Motor neuron (in vitro differentiated cells): Measurements from ENCODE around the gene AVEN. TPM values are rescaled to one million over a fixed set of nuclear protein-coding genes. Genes with fewer than 3 reads are reported as not detected.

ENCODE experiments used
- ATAC-seq, 8 experiments: fragments of 200-7000 bp; cut with Tn5 transposase; replicated peaks in 6 of 8; 2 replicates each; pipeline ENCODE4 v1.8.0; 2021; ENCODE audit warnings: mild to moderate bottlenecking in 8 of 8, moderate library complexity in 8 of 8
- H3K27ac ChIP-seq, 2 donors: fragments of 250-450 bp; sonication (Bioruptor Pico); 2 replicates each; pipeline ENCODE4 v1.9.0; 2021; ENCODE audit warnings: antibody characterized with exemption in 2 of 2, mild to moderate bottlenecking in 2 of 2, moderate library complexity in 1 of 2
- H3K4me1 ChIP-seq, 2 donors: fragments of 250-450 bp; sonication (Bioruptor Pico); replicated peaks in 1 of 2; 2 replicates each; pipeline ENCODE4 v1.6.1; 2021; ENCODE audit warnings: antibody characterized with exemption in 2 of 2, mild to moderate bottlenecking in 2 of 2, moderate library complexity in 1 of 2
- H3K4me3 ChIP-seq, 5 donors: fragments of 250-450 bp; sonication (Bioruptor Pico); 2 replicates each; pipeline ENCODE4 v1.9.0; 2021; ENCODE audit warnings: antibody characterized with exemption in 5 of 5, mild to moderate bottlenecking in 5 of 5, moderate library complexity in 4 of 5
- WGBS, 10 experiments: fragments of 450-650 bp; shearing (Covaris generic); methylation state at CpG; one replicate each; pipeline ENCODE4 v1.0.0; 2022; 5-methylcytosine and 5-hydroxymethylcytosine counted together
- in situ Hi-C, 9 experiments: fragments of 400-800 bp; cut with MboI; loops; one replicate each; pipeline ENCODE4 v1.15.0; 2021; ENCODE audit warnings: low sequenced_read_pairs in 9 of 9, low pct_unique_long_range_greater_than_20kb in 2 of 9; ENCODE audit not compliant: unreplicated experiment in 9 of 9
- total RNA-seq, 8 experiments: library from RNA; unstranded; fragments of 300-600 nt; gene quantifications; 2 replicates each; pipeline versions ENCODE4 v1.2.3 to v1.2.4, GENCODE V29; 2022

Gene AVEN
- total RNA-seq, 8 experiments from 2014 or later, result 3.0 to 22.3 (median 11.2) TPM

- H3K27ac ChIP-seq, result no peak within 1 kb of the TSS
- H3K4me3 ChIP-seq, result no peak within 1 kb of the TSS
- H3K4me1 ChIP-seq, result peaks cover 0 to 3% of the 10 kb centered on the region in 2 donors
- whole genome bisulfite sequencing, 10 experiments, result 43 to 86% (median 72%) methylated on average over 1 to 6 of the region's 6 CpGs
- peak in 1 of 8 experiments; percentile 52 for ATAC-seq
- in situ Hi-C loops, result loop anchor here in 2 of 9 experiments (25.0 kb wide), 1 partner anchor 231 kb away; no protein-coding TSS in a partner anchor
Measured at GRCh38 chr15:33968224-33968623, 70.8 kb downstream of the AVEN start, which contains the start of gene CHRM5. TSS of gene CHRM5 (plus strand) at chr15:33968497. CDS start at chr15:34062718, 94,221 bp downstream.

DNA sequence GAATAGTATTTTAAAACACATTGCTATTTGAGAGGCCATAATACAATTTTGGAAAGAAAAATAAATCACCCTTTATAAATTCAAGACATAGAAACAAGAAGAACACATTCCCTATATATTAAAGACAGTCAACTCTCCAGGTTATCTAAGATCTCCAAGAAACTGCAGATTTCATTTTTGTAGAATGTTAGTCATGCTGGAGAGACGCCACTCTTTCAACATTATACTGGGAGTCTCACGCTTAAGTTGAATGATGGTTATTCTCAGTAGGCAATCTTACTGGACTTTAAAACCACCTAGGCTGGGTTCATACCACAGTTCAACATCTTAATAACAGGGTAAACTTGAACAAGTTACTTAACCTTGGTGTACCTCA, 74.4 kb downstream of the AVEN start:
- WGBS, 10 experiments, result 83 to 100% (median 100%) methylated on average over 1 to 2 of the region's 2 CpGs; no CpG with 5 or more reads in 1 of the 10 experiments
- no peak overlapping the region for H3K4me3 ChIP-seq
- no peak overlapping the region for H3K27ac ChIP-seq
- in situ Hi-C loops, result loop anchor here in 2 of 9 experiments (25.0 kb wide), 1 partner anchor 227 kb away; no protein-coding TSS in a partner anchor
- H3K4me1 ChIP-seq, result peaks cover 4 to 12% of the 10 kb centered on the region in 2 donors
- ATAC-seq, result no peak

DNA sequence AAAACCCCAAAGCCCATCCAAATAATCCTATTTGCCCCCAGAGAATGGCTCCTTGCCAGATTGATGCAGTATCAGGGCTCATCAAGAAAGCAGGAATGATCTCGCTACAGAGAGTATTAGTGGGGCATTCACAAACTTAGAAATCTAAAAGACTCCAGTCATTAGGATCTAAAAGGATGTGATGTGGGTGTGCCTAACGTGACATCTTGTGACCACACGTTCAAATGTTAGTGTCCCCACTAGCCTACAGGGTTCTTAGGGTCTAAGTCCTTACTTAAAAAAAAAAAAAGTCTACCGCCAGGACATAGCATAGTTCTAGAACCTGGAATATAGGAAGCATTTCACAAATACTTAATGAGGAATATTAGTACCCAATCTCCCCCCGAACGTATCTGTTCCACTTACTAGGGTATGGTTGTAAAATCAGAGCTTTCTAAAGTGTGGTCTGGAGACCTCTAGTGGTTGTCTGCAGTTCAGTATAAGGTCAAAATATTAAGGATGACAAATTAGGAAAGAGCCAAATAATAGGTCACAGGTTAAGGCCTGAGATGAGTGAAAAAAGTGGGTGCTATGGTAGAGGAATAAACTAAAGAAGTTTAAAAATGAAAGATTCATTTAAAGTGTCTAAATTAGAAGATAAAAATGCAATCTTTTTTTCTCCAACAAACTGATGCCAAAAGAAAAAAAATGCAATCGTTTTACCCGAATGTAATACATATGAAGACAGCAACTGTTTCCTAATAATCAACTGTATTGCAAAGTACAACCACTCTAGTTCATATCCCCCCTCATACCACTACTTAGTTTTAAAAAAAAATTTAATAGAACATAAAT, 75.0 kb downstream of the AVEN start:
- in situ Hi-C loops, result loop anchor here in 2 of 9 experiments (25.0 kb wide), 1 partner anchor 227 kb away; no protein-coding TSS in a partner anchor
- WGBS, 10 experiments, result 37 to 92% (median 66%) methylated on average over 2 to 8 of the region's 8 CpGs
- Histone ChIP-seq H3K4me1 (peaks cover 4 to 13% of the 10 kb centered on the region in 2 donors), H3K27ac (no peak overlapping the region), H3K4me3 (no peak overlapping the region)
- ATAC-seq, result peak in 3 of 8 experiments; percentile 71 to 74 (median 72)

- ATAC-seq, result peak in 1 of 8 experiments; percentile 18
- Histone ChIP-seq H3K4me3 (no peak overlapping the region), H3K4me1 (peaks cover 4 to 10% of the 10 kb centered on the region in 2 donors), H3K27ac (no peak overlapping the region)
- in situ Hi-C loops, result loop anchor here in 2 of 9 experiments (25.0 kb wide), 1 partner anchor 223 kb away; no protein-coding TSS in a partner anchor
- 71 to 100% (median 88%) methylated on average over 2 to 3 of the region's 3 CpGs; no CpG with 5 or more reads in 2 of the 10 experiments for WGBS, 10 experiments
Measured at GRCh38 chr15:33960549-33960935, 78.5 kb downstream of the AVEN start.

GRCh38 chr15:33959844-33960548, 79.0 kb downstream of the AVEN start:
- Histone ChIP-seq H3K27ac (no peak overlapping the region), H3K4me1 (peaks cover 4 to 10% of the 10 kb centered on the region in 2 donors), H3K4me3 (no peak overlapping the region)
- ATAC-seq, result peak in 2 of 8 experiments; percentile 36 to 79
- 50 to 88% (median 83%) methylated on average over 2 to 7 of the region's 7 CpGs; no CpG with 5 or more reads in 1 of the 10 experiments for WGBS, 10 experiments
- in situ Hi-C loops, result loop anchor here in 2 of 9 experiments (25.0 kb wide), 1 partner anchor 223 kb away; no protein-coding TSS in a partner anchor

GRCh38 chr15:33956397-33956796, 82.6 kb downstream of the AVEN start:
- in situ Hi-C loops, result loop anchor here in 2 of 9 experiments (25.0 kb wide), 1 partner anchor 219 kb away; no protein-coding TSS in a partner anchor
- WGBS, 10 experiments, result 40 to 100% (median 80%) methylated on average over 1 of the region's 1 CpG; no CpG with 5 or more reads in 3 of the 10 experiments
- no peak overlapping the region for H3K27ac ChIP-seq
- H3K4me3 ChIP-seq, result no peak overlapping the region
- peaks cover 4 to 10% of the 10 kb centered on the region in 2 donors for H3K4me1 ChIP-seq
- peak in 2 of 8 experiments; percentile 51 to 62 for ATAC-seq

- no peak overlapping the region for H3K27ac ChIP-seq
- 77 to 100% (median 93%) methylated on average over 1 to 10 of the region's 10 CpGs for WGBS, 10 experiments
- peak in 1 of 8 experiments; percentile 22 for ATAC-seq
- in situ Hi-C loops, result loop anchor here in 2 of 9 experiments (25.0 kb wide), 1 partner anchor 219 kb away; no protein-coding TSS in a partner anchor
- H3K4me3 ChIP-seq, result no peak overlapping the region
- peaks cover 4 to 10% of the 10 kb centered on the region in 2 donors for H3K4me1 ChIP-seq
Measured at GRCh38 chr15:33955945-33956344, 83.1 kb downstream of the AVEN start.

- ATAC-seq, result no peak
- in situ Hi-C loops, result no loop called here
- Histone ChIP-seq H3K4me3 (no peak overlapping the region), H3K27ac (no peak overlapping the region), H3K4me1 (no peaks in the 10 kb centered on the region)
- WGBS, 10 experiments, result 83 to 100% (median 100%) methylated on average over 1 of the region's 1 CpG; no CpG with 5 or more reads in 6 of the 10 experiments
Measured at GRCh38 chr15:33946152-33946551, 92.9 kb downstream of the AVEN start.

DNA sequence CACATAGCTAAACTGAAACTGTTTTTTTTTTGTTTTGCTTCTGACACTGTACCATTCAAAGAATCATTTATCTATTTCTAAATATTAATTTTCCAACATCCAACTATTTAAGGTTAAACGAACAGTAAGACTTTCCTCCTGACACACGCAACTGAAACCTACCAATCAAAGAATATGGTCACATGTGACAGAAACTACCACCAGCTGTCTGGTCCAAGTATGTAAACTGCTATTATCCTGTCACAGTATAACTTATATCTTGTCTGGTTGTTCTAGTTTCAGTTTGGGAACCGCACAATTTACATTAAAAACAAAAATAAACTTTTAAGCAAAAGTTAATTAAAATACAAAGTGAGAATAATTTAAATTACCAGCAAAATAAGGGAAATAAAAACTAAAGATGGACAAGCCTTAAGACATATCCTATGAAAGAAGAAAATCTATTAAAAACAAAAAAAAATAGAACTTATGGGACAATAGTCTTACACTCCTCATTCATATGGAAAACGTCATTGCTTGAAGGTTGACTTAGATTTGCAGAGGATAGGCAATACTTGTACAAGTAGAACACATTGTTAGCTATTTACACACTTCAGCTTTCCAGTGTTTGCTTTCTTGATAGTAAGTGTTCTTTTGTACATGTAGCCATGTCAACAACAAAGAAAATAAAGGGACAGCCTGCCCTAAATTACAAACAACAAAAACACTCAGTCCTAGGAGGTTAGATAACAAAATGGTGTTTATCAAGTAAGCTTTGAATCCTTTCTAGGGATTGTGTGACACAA, 97.5 kb downstream of the AVEN start:
- peak in 1 of 8 experiments; percentile 57 for ATAC-seq
- in situ Hi-C loops, result no loop called here

DNA sequence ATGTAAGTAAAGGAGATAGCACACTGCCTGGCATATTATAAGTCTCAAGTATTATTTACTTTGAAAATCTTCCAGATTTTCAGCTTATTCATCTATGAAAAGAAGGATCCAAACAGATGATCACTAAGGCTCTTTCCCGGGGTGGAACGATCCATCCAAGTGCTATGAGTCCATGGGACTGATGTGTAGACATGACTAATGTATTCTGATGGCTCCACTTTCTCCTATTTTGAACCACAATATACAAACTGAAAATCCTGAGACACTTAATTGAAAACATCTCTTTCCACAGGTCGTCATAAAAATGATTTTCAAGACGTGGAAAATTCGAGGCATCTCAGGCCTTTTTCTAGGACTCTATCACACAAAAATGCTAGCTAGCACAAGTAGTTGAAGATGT, 104.1 kb downstream of the AVEN start:
- H3K4me3 ChIP-seq, result no peak overlapping the region
- in situ Hi-C loops, result no loop called here
- WGBS, 10 experiments, result 0 to 100% (median 56%) methylated on average over 2 to 5 of the region's 5 CpGs; no CpG with 5 or more reads in 1 of the 10 experiments
- H3K4me1 ChIP-seq, result no peaks in the 10 kb centered on the region
- ATAC-seq, result peak in 1 of 8 experiments; percentile 27
- H3K27ac ChIP-seq, result no peak overlapping the region

More for the DNA sequence above, 97.5 kb downstream of the AVEN start:
- no peaks in the 10 kb centered on the region for H3K4me1 ChIP-seq
- 57 to 92% (median 78%) methylated on average over 3 to 4 of the region's 4 CpGs for WGBS, 10 experiments
- H3K27ac ChIP-seq, result no peak overlapping the region
- H3K4me3 ChIP-seq, result no peak overlapping the region

GRCh38 chr15:33934396-33934795, 104.6 kb downstream of the AVEN start:
- in situ Hi-C loops, result no loop called here
- WGBS, 10 experiments, result 67 to 100% (median 87%) methylated on average over 1 to 3 of the region's 3 CpGs
- Histone ChIP-seq H3K27ac (no peak overlapping the region), H3K4me1 (no peaks in the 10 kb centered on the region), H3K4me3 (no peak overlapping the region)
- no peak for ATAC-seq

DNA sequence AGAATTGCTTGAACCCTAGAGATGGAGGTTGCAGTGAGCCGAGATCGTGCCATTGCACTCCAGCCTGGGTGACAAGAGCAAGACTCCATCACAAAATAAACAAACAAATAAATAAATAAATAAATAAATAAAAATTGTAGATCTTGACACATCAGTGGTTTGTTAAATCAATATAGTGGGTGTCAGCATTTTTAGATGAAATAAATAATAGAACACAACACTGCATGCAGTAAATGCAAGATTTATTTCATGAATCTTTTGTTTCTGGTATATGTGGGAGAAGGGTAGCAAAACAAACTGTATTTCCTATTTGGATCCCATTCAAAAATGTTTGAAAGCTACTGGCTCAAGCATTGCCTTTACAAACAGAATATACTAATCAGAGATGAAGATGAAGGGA, 106.3 kb downstream of the AVEN start:
- no peak for ATAC-seq
- no peak overlapping the region for H3K27ac ChIP-seq
- H3K4me1 ChIP-seq, result no peaks in the 10 kb centered on the region
- 90 to 100% (median 96%) methylated on average over 2 of the region's 2 CpGs; no CpG with 5 or more reads in 6 of the 10 experiments for WGBS, 10 experiments
- H3K4me3 ChIP-seq, result no peak overlapping the region
- in situ Hi-C loops, result no loop called here
